ENCODE measurements around the gene DIAPH3. TPM values are rescaled to one million over a fixed set of nuclear protein-coding genes. Genes with fewer than 3 reads are reported as not detected.

The DIAPH3 gene
- total RNA-seq, 4 donors from 2014 or later: 0.31 to 2.0 (median 1.1) TPM

GRCh38 chr13:60012488-60012887 lies 151.2 kb downstream of the DIAPH3 start:
- peak; percentile 59 for ATAC-seq (ENCODE audit: low FRiP score)

GRCh38 chr13:60009300-60010253 lies 154.2 kb downstream of the DIAPH3 start:
- ATAC-seq (ENCODE audit: low FRiP score): no peak
- no peak for TF ChIP-seq CTCF (IDR thresholded peaks at IDR 0.05)
- no peak for DNase-seq (ENCODE audit: low spot score)

More at GRCh38 chr13:60012488-60012887, 151.2 kb downstream of the DIAPH3 start:
- DNase-seq (ENCODE audit: low spot score): no peak
- no peak for TF ChIP-seq CTCF (IDR thresholded peaks at IDR 0.05)

- DNase-seq (ENCODE audit: low spot score): no peak
- no peak for ATAC-seq (ENCODE audit: low FRiP score)
- no peak for TF ChIP-seq CTCF (IDR thresholded peaks at IDR 0.05)
Observed at GRCh38 chr13:60001889-60002288, 161.8 kb downstream of the DIAPH3 start.

GRCh38 chr13:60000976-60001375 lies 162.8 kb downstream of the DIAPH3 start:
- ATAC-seq (ENCODE audit: low FRiP score) (no peak), DNase-seq (ENCODE audit: low spot score) (no peak)
- no peak for TF ChIP-seq CTCF (IDR thresholded peaks at IDR 0.05)

- DNase-seq (ENCODE audit: low spot score) (no peak), ATAC-seq (ENCODE audit: low FRiP score) (no peak)
- no peak for TF ChIP-seq CTCF (IDR thresholded peaks at IDR 0.05)
Observed at GRCh38 chr13:60000081-60000480, 163.6 kb downstream of the DIAPH3 start.

- no peak for TF ChIP-seq CTCF (IDR thresholded peaks at IDR 0.05)
- DNase-seq (ENCODE audit: low spot score) (no peak), ATAC-seq (ENCODE audit: low FRiP score) (no peak)
Observed at GRCh38 chr13:59997976-59998375, 165.8 kb downstream of the DIAPH3 start.

Measured in omental fat pad (tissue), 4 donors.